Esophagus muscularis mucosa (tissue), 4 donors: Measurements from ENCODE around the gene SLC25A41.

Experiments used
- CTCF ChIP-seq, 3 experiments: fragments of 200-600 bp in 2 of 3; fragments of 450-650 bp in 1 of 3; sonication (generic) in 2 of 3; IDR thresholded peaks; one replicate each; pipeline ENCODE4 v1.5.1; 2017 to 2019; ENCODE audit warnings: antibody characterized with exemption in 3 of 3, mild to moderate bottlenecking in 2 of 3, moderate library complexity in 1 of 3
- EP300 ChIP-seq: sonication (generic); formaldehyde crosslinking; IDR thresholded peaks from one replicate; pipeline ENCODE4 v1.6.1; 2017; ENCODE audit warnings: antibody characterized with exemption
- POLR2A ChIP-seq: fragments of 450-650 bp; IDR thresholded peaks from one replicate; pipeline ENCODE4 v1.6.1; 2017; ENCODE audit warnings: antibody characterized with exemption, moderate library complexity, mild to moderate bottlenecking, low read depth
- POLR2AphosphoS5 ChIP-seq, 2 donors: sonication (generic); formaldehyde crosslinking; IDR thresholded peaks; one replicate each; pipeline ENCODE4 v1.6.1; 2017; ENCODE audit warnings: antibody characterized with exemption in 2 of 2

- TF ChIP-seq CTCF (IDR thresholded peaks at IDR 0.05) (no peak), POLR2A (no peak), POLR2AphosphoS5 (IDR thresholded peaks at IDR 0.05) (no peak), EP300 (no peak)
These were observed 53.8 kb downstream of the SLC25A41 start for GRCh38 chr19:6379744-6380143.
